HG03432 (cell line): ENCODE measurements around the gene DHRS12.
A peak's percentile ranks its signal among the peaks of the same experiment; 100 is the strongest.

Experiments
- ATAC-seq: cut with Tn5 transposase; IDR thresholded peaks from one replicate; pipeline ENCODE4 v1.9.1; 2021; ENCODE audit warnings: mild to moderate bottlenecking, moderate library complexity; ENCODE audit not compliant: unreplicated experiment

The DHRS12 gene

DNA sequence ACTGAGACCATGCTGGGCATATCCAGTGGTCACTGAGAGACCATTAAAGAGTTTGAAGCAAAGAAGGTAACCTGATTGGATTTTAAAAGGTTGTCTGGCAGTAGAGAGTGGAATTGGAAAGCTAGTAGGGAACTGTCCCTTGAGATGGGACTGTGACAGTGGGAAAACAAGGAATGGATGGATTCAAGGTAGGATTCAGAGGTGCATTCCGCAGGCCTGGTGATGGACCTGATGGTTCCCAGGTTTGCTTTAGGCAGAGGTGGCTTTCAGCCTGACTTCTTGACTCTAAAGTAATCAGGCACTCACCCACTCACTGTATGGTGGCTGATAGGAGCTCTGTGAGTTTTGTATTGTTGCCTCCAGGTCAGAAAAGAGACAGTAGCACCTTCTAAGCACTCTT, 73.0 kb downstream of the DHRS12 start:
- ATAC-seq: no peak

DNA sequence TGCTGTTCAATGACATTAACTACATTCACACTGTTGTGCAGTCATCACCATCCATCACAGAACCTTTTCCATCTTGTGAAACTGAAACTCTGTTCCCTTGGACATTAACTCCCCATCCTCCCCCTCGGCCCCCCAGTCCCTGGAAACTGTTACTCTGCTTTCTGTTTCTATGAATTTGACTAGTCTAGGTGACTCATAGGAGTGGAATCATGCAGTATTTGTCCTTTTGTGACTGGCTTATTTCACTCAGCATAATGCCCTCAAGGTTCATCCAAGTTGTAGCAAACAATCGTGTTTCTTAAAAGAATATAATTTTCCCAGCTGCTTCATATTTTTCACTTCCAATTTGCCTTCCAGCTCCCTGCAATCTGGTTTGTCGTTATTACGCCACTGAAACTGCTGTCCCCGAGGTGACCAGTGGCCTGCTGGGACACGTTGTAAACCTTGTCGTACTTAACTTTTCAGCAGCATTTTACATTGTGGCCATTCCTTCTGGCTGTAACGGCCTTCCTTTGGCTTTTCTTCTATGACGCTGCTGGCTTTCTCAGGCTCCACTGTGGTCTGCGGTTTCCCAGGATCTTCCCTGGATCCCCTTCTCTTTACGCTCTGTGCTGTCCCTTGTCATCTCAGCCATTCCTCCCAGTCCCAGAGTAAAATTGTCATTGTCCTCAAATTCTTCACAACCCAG, 74.0 kb downstream of the DHRS12 start:
- no peak for ATAC-seq

DNA sequence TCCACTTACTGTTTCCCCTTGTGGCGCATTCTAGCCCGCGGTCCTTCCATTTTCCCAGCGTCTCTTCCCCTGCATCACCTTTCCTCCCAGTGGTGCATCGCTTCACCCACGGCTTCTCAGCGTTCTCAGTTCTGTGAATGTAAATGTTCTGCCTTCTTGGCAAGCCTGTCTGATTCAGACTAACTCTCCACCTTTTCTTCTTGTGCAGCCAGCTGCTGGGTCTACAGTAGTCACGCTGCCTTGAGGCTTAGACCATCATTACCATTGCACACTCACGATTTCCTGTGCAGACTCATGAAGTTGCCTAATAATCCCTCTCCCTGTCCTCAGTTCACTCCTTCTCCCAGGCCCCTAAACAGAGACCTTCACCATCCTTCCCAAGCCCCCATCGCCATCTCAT, 75.0 kb downstream of the DHRS12 start:
- no peak for ATAC-seq

DNA sequence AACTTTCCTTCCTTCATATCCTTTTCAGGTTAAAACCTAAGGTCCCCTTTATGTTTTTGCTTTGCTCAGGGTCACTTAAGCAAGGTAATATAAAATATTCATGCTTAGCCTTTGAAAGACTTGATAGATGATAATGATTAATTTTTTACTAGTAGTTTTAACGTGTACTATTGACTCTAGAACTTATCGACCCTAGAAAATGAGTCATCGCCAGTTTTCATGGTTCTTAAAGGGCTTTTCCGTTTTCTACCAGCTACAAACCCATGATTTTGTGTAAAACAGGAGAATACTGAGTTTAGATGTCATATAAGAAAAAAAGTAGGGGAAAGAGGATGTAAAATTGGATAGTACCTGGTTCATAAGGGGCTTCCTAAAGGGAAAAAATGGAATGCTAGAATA, 75.7 kb downstream of the DHRS12 start:
- no peak for ATAC-seq

DNA sequence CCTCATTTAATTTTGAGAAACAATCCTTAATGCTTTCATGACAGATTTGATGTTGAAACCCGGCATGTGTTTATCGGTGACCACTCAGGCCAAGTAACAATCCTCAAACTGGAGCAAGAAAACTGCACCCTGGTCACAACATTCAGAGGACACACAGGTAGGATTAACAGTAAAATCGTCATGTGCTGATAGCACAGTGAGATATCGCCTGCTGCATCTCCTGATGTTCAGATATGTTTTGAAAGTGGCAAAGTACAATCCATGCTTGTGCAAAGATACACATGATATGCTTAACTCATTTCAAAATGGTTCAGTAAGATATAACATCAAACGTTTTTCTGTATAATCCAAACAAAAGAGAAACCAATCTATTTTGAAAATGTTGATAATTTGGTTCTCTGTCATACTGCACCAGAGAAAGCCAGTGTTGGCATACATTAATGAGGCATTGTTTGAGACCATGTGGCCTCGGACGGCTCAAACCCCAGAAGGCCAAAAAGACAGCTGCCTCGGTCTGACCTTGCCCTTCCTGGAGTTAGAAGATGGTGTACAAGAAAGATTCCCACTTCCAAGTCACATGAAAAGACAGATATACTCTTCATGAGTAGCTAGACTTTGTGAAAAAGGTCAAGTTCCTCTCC, 76.2 kb downstream of the DHRS12 start:
- ATAC-seq: no peak

DNA sequence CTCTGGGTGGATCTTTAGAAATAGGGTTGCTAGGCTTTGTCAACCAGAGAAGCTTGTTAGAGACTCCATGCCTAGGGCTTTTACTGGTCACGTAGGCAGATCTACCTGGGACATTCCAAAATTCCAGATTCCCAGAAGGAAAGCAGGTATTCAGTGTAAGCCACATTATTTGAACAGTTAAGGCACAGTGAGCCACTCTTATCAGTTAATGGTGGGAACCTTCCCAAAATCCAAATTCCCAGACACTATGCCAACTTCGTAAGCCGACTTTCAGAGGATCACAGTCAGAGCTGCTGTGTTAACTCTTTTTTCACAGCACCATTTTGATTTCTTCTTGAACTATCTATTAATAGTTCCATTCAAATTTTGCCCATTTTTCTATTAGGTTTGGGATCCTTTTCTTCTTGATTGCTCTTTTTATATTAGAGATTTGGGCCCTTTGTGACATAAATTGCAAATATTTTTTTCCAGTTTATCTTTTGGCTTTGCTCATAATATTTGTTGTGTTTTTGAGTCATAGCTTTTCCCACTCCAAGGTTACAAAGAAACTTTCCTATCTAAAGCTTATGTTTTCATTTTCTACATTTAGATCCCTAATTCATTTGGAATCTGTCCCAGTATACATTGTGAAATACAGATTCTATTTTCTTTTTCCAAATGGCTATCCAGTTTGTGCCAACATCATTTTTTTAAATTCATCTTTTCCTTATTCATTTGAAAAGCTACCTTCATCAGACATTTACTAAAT, 77.3 kb downstream of the DHRS12 start:
- no peak for ATAC-seq

DNA sequence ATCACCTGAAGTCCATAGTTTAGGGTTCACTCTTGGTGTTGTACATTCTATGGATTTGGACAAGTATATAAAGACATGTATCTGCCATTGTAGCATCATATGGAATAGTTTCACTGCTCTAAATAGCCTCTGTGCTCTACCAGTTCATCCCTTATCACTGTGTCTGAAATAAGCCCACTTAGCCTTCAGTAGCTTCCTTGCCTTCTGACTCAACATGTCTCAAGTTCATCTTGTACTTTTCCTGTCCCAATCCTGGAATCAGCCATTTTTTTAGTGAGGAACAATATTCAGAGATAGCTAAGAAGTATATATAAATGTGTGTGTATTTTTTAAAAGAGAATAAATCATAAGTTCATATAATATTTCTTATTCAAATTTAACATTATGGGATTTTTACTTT, 79.2 kb downstream of the DHRS12 start:
- no peak for ATAC-seq

DNA sequence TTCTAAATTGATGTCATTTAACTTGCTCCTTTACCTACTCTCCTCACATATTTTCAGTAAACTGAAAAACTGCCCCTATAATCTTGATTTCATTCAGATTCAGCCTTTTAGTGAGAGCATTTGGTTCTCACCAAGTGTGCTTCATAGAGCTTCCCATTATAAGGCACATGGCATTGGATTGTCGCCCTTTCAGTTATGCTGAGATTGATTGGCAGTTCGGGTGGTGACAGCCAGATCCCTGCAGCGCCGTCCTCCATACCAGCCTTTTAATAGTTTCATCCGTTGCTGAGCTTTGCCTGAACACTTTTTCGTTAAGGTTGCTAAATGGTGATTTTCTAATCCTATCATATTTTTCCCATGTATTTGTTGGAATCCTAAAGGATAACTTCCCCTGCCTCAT, 80.4 kb downstream of the DHRS12 start:
- ATAC-seq: no peak

DNA sequence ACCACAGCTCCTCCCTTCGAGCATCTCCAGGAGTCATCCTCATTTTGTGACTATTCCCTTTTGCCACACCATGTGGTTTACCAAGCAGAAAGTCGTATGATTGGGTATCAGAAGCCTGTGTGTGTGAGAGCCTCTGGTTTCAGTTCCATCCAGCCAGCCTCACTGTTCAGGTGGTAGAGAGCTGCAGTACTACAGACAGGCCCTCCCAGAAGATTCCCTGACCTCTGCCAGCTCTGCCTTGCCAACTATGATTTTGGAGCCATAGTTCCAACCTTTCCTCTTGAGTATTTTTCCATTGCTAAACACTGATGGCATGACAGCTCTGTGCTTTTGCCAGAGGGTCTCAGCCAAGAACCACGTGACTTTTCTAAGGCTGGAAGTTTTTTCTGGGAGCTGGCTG, 82.5 kb downstream of the DHRS12 start:
- ATAC-seq: peak; percentile 95

DNA sequence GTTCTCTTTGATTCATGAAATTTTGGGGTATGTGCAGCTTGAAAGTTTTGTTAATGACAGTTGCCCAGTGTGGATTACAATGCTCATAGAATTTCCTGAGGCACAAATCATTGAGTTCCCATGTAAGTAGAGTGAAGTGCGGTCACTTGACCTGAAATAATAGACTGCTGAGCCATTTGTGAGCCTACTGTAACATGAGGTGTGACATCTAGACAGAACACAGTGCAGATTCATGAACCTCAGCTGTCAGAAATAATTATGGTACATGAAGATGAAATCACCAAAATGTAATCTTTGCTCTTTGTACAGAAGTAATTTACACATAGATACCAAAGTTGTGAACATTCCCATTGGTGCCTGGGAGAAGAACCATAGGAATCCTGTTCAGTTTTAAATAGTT, 84.6 kb downstream of the DHRS12 start:
- ATAC-seq: no peak
